ENCODE data around the gene MKNK1.

GRCh38 chr1:46519209-46519608 lies 84.9 kb downstream of the MKNK1 start:
- TF ChIP-seq POLR2AphosphoS5 (IDR thresholded peaks at IDR 0.05; ENCODE audit: low read depth, low read length) (no peak), TAF1 (IDR thresholded peaks at IDR 0.05; ENCODE audit: low read depth, low read length) (no peak), POLR2A (IDR thresholded peaks at IDR 0.05; ENCODE audit: low read depth, low read length) (no peak), SPI1 (IDR thresholded peaks at IDR 0.05; ENCODE audit: low read depth, low read length) (no peak), POU2F2 (IDR thresholded peaks at IDR 0.05; ENCODE audit: low read depth, low read length) (no peak), PAX5 (IDR thresholded peaks at IDR 0.05; ENCODE audit: insufficient read depth, low read length, severe bottlenecking) (no peak)
